Natural killer cell (primary cell): ENCODE data around the gene FADS2. TPM values are rescaled to one million over a fixed set of nuclear protein-coding genes. Genes with fewer than 3 reads are reported as not detected.

Experiments used
- ATAC-seq, 3 donors: fragments of 150-1000 bp in 2 of 3; fragments of 200-7000 bp in 1 of 3; cut with Tn5 transposase; 1 replicate in 1 of 3; 2 replicates in 2 of 3; pipeline ENCODE4 v1.10.0; 2021; ENCODE audit warnings: mild to moderate bottlenecking in 2 of 3, moderate library complexity in 2 of 3
- DNase-seq, 2 donors: peaks; one replicate each; pipeline versions ENCODE4 v3.0.0 to v3.0.0-alpha.2; 2013 to 2021; ENCODE audit warnings: mixed read lengths in 1 of 2
- H3K27ac ChIP-seq: one replicate; pipeline ENCODE4 v1.5.1; 2013; ENCODE audit warnings: mild to moderate bottlenecking, low read length
- H3K27me3 ChIP-seq: one replicate; pipeline ENCODE4 v1.6.1; 2013; ENCODE audit warnings: low read length; ENCODE audit not compliant: control insufficient read depth, insufficient read depth
- H3K36me3 ChIP-seq: one replicate; pipeline ENCODE4 v1.6.1; 2013; ENCODE audit warnings: low read length; ENCODE audit not compliant: control insufficient read depth, insufficient read depth
- H3K4me1 ChIP-seq: one replicate; pipeline ENCODE4 v1.6.1; 2013; ENCODE audit warnings: low read length; ENCODE audit not compliant: control insufficient read depth, insufficient read depth
- H3K4me3 ChIP-seq: one replicate; pipeline ENCODE4 v1.5.1; 2013; ENCODE audit warnings: low read length
- H3K9me3 ChIP-seq: one replicate; pipeline ENCODE4 v1.6.1; 2013; ENCODE audit warnings: low read length; ENCODE audit not compliant: control insufficient read depth, insufficient read depth
- H3K27ac Mint-ChIP-seq, 2 donors: one replicate each; pipeline ENCODE4 v1.8.0; 2022; ENCODE audit warnings: mild to moderate bottlenecking in 2 of 2, mixed read lengths in 2 of 2, moderate library complexity in 1 of 2
- H3K27me3 Mint-ChIP-seq, 2 donors: one replicate each; pipeline ENCODE4 v1.8.0; 2022; ENCODE audit warnings: low read depth in 2 of 2, mixed read lengths in 2 of 2
- H3K36me3 Mint-ChIP-seq: one replicate; pipeline ENCODE4 v1.8.0; 2022; ENCODE audit warnings: mixed read lengths
- H3K4me1 Mint-ChIP-seq, 2 donors: one replicate each; pipeline ENCODE4 v1.8.0; 2022; ENCODE audit warnings: mixed read lengths in 2 of 2
- H3K4me3 Mint-ChIP-seq: one replicate; pipeline ENCODE4 v1.8.0; 2022; ENCODE audit warnings: mild to moderate bottlenecking, moderate library complexity, mixed read lengths
- H3K9me3 Mint-ChIP-seq, 2 donors: one replicate each; pipeline ENCODE4 v1.8.0; 2022; ENCODE audit warnings: mixed read lengths in 2 of 2
- WGBS: methylation state at CpG from one replicate; pipeline ENCODE4 v1.1.7; 2013; ENCODE audit warnings: missing lambda C conversion rate; ENCODE audit not compliant: insufficient coverage; 5-methylcytosine and 5-hydroxymethylcytosine counted together
- intact Hi-C: fragments of 100-400 bp; cut with micrococcal nuclease; formaldehyde crosslinking; loops from one replicate; pipeline ENCODE4 v1.14.2; 2022
- total RNA-seq, 4 donors: library from RNA; stranded (reverse); fragments of 120-200 nt in 1 of 4; gene quantifications; one replicate each; pipeline versions ENCODE4 v1.2.3 to v1.2.4, GENCODE V29; 2013 to 2022
- TF ChIP-seq, protein P1 (sequence below): fragments of 200-600 bp; IDR thresholded peaks from one replicate; pipeline ENCODE4 v1.8.0; 2022; ENCODE audit warnings: antibody characterized with exemption

Gene FADS2
- total RNA-seq, 3 donors from 2014 or later (not counting 1 experiment from before 2014, with no cell fraction given), result 30.4 to 52.7 (median 34.4) TPM

DNA sequence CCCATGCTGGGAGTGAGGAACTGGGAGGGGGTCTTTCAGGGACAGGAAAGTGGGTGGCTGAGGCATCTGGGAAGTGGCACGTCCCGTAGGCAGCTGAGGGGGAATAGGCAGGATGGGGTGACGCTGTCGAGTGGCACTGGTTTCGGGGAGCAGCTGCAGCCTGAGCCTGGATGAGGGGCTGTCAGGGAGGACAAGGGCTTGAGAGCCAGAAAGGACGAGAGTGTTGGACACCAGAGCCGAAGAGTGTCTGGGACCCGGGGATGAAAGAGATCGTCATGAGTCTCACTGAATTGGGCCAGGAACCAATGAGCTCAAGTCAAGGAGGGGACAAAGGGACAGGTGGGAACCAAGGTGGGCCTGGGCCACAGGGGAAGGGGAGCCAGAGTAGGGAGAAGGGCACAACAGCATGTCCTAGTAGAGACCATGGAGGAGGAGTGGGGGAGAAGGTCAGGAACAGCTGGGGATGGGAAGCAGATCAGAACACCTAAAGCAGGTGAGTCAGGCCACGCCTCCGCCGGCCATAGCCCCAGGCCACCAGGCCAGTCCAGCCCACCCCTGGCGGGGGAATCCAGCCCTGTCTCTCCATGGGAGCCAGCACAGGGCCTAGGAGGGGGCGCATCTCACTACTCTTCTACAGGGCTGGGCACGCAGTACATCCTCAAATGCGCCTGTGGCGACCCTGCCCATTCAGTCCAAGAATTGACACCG, 85.0 kb downstream of the FADS2 start:
- H3K36me3 ChIP-seq, result no peaks in the 10 kb centered on the region
- intact Hi-C loops, result no loop called here
- H3K27ac ChIP-seq, result no peak overlapping the region
- DNase-seq (no peak), ATAC-seq (no peak)
- H3K4me1 ChIP-seq, result peaks cover 11% of the 10 kb centered on the region
- TF ChIP-seq, protein P1, sequence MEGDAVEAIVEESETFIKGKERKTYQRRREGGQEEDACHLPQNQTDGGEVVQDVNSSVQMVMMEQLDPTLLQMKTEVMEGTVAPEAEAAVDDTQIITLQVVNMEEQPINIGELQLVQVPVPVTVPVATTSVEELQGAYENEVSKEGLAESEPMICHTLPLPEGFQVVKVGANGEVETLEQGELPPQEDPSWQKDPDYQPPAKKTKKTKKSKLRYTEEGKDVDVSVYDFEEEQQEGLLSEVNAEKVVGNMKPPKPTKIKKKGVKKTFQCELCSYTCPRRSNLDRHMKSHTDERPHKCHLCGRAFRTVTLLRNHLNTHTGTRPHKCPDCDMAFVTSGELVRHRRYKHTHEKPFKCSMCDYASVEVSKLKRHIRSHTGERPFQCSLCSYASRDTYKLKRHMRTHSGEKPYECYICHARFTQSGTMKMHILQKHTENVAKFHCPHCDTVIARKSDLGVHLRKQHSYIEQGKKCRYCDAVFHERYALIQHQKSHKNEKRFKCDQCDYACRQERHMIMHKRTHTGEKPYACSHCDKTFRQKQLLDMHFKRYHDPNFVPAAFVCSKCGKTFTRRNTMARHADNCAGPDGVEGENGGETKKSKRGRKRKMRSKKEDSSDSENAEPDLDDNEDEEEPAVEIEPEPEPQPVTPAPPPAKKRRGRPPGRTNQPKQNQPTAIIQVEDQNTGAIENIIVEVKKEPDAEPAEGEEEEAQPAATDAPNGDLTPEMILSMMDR, result no peak
- H3K27ac Mint-ChIP-seq, result peak overlapping the region in 1 of 2 donors; percentile 27
- H3K9me3 ChIP-seq, result no peaks in the 10 kb centered on the region
- H3K27me3 Mint-ChIP-seq, result peaks cover 11 to 34% of the 10 kb centered on the region in 2 donors
- H3K9me3 Mint-ChIP-seq, result no peaks in the 10 kb centered on the region
- H3K4me1 Mint-ChIP-seq, result peaks cover 3 to 13% of the 10 kb centered on the region in 2 donors
- no peak overlapping the region for H3K4me3 ChIP-seq
- H3K27me3 ChIP-seq, result peaks cover 11% of the 10 kb centered on the region
- H3K36me3 Mint-ChIP-seq, result no peaks in the 10 kb centered on the region
- WGBS, result 88% methylated on average over 18 of the region's 18 CpGs
- no peak overlapping the region for H3K4me3 Mint-ChIP-seq

DNA sequence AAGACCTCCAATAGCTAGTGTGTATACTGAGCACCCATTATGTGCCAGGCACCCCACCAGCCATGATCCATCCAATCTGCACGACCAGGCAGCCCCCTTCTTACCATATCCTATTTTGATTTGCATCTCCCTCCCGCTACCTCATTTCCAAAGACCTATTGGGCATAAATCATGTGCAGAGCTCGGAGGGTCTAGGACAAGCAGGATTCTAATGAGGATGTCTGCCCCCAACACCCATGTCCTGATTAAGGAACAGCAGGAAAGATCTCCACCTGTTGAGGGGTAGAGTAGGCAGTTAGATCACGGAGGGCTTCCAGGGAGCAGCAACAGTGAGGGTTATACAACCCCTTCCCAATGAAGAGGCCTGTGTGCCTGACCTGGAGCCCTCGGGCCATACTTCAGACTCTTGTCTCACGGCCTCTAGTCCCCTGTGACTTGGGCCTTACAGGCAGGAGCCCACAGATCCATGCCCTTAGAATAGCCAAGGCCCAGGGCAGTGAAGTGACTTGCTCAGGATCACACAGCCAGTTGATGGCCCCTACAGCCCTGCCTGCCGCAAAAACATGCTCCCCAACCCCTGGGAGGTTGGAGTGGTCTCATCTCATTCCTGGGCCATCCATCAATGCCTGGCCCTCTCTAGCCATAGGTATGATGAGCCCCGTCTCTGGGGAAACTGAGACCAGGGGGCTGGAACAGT, 85.7 kb downstream of the FADS2 start:
- no peaks in the 10 kb centered on the region for H3K9me3 Mint-ChIP-seq
- ATAC-seq (no peak), DNase-seq (no peak)
- H3K27me3 Mint-ChIP-seq, result peaks cover 18 to 41% of the 10 kb centered on the region in 2 donors
- no peak overlapping the region for H3K27ac ChIP-seq
- H3K36me3 ChIP-seq, result no peaks in the 10 kb centered on the region
- no peaks in the 10 kb centered on the region for H3K36me3 Mint-ChIP-seq
- no peak overlapping the region for H3K4me3 ChIP-seq
- TF ChIP-seq, protein P1, result no peak
- no peak overlapping the region for H3K4me3 Mint-ChIP-seq
- peaks cover 11% of the 10 kb centered on the region for H3K4me1 ChIP-seq
- H3K27ac Mint-ChIP-seq, result no peak overlapping the region
- H3K27me3 ChIP-seq, result peaks cover 16% of the 10 kb centered on the region
- 86% methylated on average over 7 of the region's 8 CpGs for WGBS
- H3K9me3 ChIP-seq, result no peaks in the 10 kb centered on the region
- peaks cover 5 to 15% of the 10 kb centered on the region in 2 donors for H3K4me1 Mint-ChIP-seq
- intact Hi-C loops, result no loop called here

DNA sequence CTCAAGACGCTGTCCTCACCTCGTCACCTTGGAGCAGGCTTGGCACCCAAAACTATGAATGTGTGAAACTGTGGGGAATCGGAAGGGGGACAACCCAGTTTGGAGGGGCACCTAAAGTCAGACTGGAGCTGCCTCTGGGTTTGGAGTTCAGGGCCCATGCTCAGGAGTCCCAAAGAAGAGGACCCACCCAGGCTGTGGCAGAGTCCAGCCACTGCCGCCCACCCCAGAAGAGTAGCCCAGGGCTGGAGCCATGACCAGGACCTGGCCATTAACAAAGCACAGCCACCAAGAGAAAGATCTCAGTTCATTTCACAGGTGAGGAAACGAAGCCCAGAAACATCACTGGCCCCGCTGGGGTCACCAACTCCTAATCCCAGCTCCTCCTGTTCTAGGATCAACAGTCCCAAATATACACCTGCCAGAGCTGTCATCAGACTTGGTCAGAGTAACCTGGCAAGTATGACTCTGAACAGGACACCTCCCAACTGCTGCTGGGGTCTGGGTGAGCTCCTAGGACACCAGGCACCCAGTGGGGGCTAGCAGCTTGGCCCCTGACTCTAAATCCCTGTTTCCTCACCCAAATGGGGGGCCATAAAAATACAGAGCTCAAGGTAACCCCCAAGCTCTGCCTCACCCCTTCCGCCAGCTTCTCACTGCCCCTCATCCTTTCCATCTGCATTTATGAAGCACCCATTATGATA, 86.5 kb downstream of the FADS2 start:
- Mint-ChIP-seq H3K4me1 (peaks cover 5 to 15% of the 10 kb centered on the region in 2 donors), H3K9me3 (no peaks in the 10 kb centered on the region), H3K4me3 (no peak overlapping the region), H3K27me3 (peaks cover 22 to 44% of the 10 kb centered on the region in 2 donors), H3K36me3 (no peaks in the 10 kb centered on the region), H3K27ac (no peak overlapping the region)
- intact Hi-C loops, result no loop called here
- TF ChIP-seq, protein P1, result no peak
- peak in 1 of 2 donors; percentile 10 for DNase-seq
- Histone ChIP-seq H3K36me3 (no peaks in the 10 kb centered on the region), H3K27me3 (peaks cover 16% of the 10 kb centered on the region), H3K9me3 (no peaks in the 10 kb centered on the region), H3K27ac (no peak overlapping the region), H3K4me3 (no peak overlapping the region), H3K4me1 (peaks cover 11% of the 10 kb centered on the region)
- 92% methylated on average over 7 of the region's 7 CpGs for WGBS
- no peak for ATAC-seq
